ENCODE data around the gene MTX1. TPM values are rescaled to one million over a fixed set of nuclear protein-coding genes. Genes with fewer than 3 reads are reported as not detected.

MTX1 gene
- total RNA-seq, 1 donor from 2014 or later = 29.8 TPM

DNA sequence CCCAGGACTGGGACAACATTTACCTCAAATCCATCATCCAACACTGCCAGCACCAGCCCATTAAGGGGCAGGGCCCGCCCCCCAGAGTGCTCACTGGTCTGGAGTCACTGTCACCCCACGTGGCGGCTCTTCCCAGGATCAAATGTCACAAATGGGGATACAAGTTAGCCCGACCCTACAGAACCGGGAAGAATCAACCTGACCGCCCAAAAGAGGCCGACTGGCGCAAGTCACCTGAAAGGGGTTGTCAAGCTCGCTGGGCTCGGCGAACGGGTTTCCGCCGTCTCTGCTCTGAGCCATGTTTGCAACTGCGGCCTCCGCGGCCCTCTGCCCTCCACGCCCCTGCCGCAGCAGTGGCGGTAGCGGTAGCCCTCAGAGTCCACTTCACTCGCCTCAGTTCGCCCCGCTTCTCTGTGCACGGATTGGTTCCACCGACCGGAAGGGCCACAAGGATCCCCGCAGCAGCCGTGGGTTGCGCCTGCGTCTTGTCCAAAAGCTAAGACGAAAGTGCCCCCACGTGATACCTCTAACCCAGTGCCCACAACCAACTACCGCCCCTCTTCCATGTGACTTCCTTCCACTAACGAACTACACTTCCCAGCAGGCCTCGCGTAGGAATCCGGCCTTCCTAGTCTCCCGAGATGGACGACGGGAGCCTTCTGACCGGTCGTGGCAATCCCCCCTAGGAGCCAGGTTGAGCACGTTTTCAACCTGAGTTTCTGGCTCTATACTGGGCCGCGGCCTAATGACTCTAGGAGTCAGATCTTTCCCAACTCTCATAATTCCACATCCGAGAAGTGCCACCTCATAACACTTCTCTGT lies 53.6 kb downstream of the MTX1 start, which contains the start of gene SCAMP3:
TSS of gene SCAMP3 (minus strand) at position 509 of the 822 bp plus-strand sequence. CDS start at position 300, 209 bp downstream.
- TF ChIP-seq CTCF (IDR thresholded peaks at IDR 0.05) = peak; percentile 14
- peak; percentile 95 for DNase-seq (ENCODE audit: low spot score)
- H3K27me3 Mint-ChIP-seq (ENCODE audit: low read depth) = no peaks in the 10 kb centered on the region
- no peaks in the 10 kb centered on the region for H3K9me3 Mint-ChIP-seq (ENCODE audit: low read depth)
- H3K36me3 Mint-ChIP-seq (ENCODE audit: low read depth) = peaks cover 27% of the 10 kb centered on the region
- peaks cover 23% of the 10 kb centered on the region for H3K4me1 Mint-ChIP-seq (ENCODE audit: low read depth)
- peak within 1 kb of the TSS; percentile 98 for H3K27ac Mint-ChIP-seq (ENCODE audit: unreplicated experiment)
- peak within 1 kb of the TSS; percentile 94 for H3K4me3 Mint-ChIP-seq (ENCODE audit: unreplicated experiment)

DNA sequence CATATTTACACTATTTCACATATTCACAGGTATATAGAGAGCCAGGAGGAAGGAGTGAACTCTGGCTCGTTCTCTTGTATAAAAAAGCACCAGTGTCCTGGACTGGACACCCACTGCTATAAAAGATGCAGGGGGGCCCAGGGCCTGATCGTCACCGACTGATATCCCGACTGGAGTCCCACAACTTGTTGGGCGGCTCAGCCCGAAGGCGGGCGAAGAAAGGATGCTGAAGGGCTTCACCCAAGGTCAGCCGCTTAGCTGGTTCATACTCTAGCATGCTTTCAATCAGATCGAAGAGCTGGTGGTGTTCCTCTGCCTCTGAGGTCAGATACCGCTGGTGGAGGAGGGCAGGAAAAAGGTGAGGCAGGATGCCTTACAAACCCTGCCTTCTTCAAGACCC lies 54.6 kb downstream of the MTX1 start:
- no peak overlapping the region for H3K4me3 Mint-ChIP-seq (ENCODE audit: unreplicated experiment)
- no peaks in the 10 kb centered on the region for H3K27me3 Mint-ChIP-seq (ENCODE audit: low read depth)
- TF ChIP-seq CTCF (IDR thresholded peaks at IDR 0.05) = no peak
- peaks cover 31% of the 10 kb centered on the region for H3K36me3 Mint-ChIP-seq (ENCODE audit: low read depth)
- peaks cover 28% of the 10 kb centered on the region for H3K4me1 Mint-ChIP-seq (ENCODE audit: low read depth)
- no peaks in the 10 kb centered on the region for H3K9me3 Mint-ChIP-seq (ENCODE audit: low read depth)
- no peak for DNase-seq (ENCODE audit: low spot score)
- H3K27ac Mint-ChIP-seq (ENCODE audit: unreplicated experiment) = peak overlapping the region; percentile 98

Other genes starting within 250 kb of the MTX1 start
- 23.2 to 27.2 TPM (median 24.0 TPM) in 3 replicates for gene PYGO2, start 246.9 kb upstream of the MTX1 start, total RNA-seq
- 251 to 316 TPM (median 256 TPM) in 3 replicates for gene SHC1, start 237.9 kb upstream of the MTX1 start, total RNA-seq
- 23.2 to 34.0 TPM (median 26.8 TPM) in 3 replicates for gene CKS1B, start 234.0 kb upstream of the MTX1 start, total RNA-seq
- gene FLAD1, start 225.4 kb upstream of the MTX1 start, total RNA-seq = 23.0 to 30.8 TPM (median 28.7 TPM) in 3 replicates
- gene LENEP, start 215.1 kb upstream of the MTX1 start, total RNA-seq = 0.72 to 0.85 TPM in 2 of 3 replicates, not detected in the other
- 34.8 to 42.9 TPM (median 41.1 TPM) in 3 replicates for gene ZBTB7B, start 205.9 kb upstream of the MTX1 start, total RNA-seq
- 0.30 to 0.36 TPM (median 0.36 TPM) in 3 replicates for gene DCST2, start 174.9 kb upstream of the MTX1 start, total RNA-seq
- gene DCST1, start 174.9 kb upstream of the MTX1 start, total RNA-seq = not detected in 3 replicates
- 73.7 to 91.1 TPM (median 75.2 TPM) in 3 replicates for gene ADAM15, start 157.4 kb upstream of the MTX1 start, total RNA-seq
- 8.9 to 10.6 TPM (median 9.7 TPM) in 3 replicates for gene EFNA4, start 145.0 kb upstream of the MTX1 start, total RNA-seq
- 4.3 to 5.5 TPM (median 4.5 TPM) in 3 replicates for gene EFNA3, start 129.9 kb upstream of the MTX1 start, total RNA-seq
- gene EFNA1, start 80.8 kb upstream of the MTX1 start, total RNA-seq = 10.9 to 27.6 TPM (median 12.6 TPM) in 3 replicates
- 34.0 to 40.3 TPM (median 37.9 TPM) in 3 replicates for gene SLC50A1, start 72.8 kb upstream of the MTX1 start, total RNA-seq
- gene DPM3, start 68.2 kb upstream of the MTX1 start, total RNA-seq = 41.3 to 73.3 TPM (median 48.9 TPM) in 3 replicates
- gene KRTCAP2, start 35.4 kb upstream of the MTX1 start, total RNA-seq = 159 to 202 TPM (median 174 TPM) in 3 replicates
- gene TRIM46, start 34.8 kb upstream of the MTX1 start, total RNA-seq = 9.6 to 10.7 TPM (median 9.7 TPM) in 3 replicates
- 112 to 127 TPM (median 118 TPM) in 3 replicates for gene THBS3, start 798 bp upstream of the MTX1 start, total RNA-seq
- gene ENTREP3, start 46.8 kb downstream of the MTX1 start, total RNA-seq = 34.0 to 42.8 TPM (median 42.8 TPM) in 3 replicates
- 68.3 to 77.1 TPM (median 71.4 TPM) in 3 replicates for gene SCAMP3, start 53.7 kb downstream of the MTX1 start, total RNA-seq
- gene CLK2, start 64.8 kb downstream of the MTX1 start, total RNA-seq = 36.7 to 50.2 TPM (median 37.0 TPM) in 3 replicates
- gene HCN3, start 68.8 kb downstream of the MTX1 start, total RNA-seq = 4.3 to 4.4 TPM (median 4.4 TPM) in 3 replicates
- not detected in 3 replicates for gene PKLR, start 92.7 kb downstream of the MTX1 start, total RNA-seq
- gene FDPS, start 100.2 kb downstream of the MTX1 start, total RNA-seq = 122 to 139 TPM (median 127 TPM) in 3 replicates
- gene RUSC1, start 112.2 kb downstream of the MTX1 start, total RNA-seq = 42.6 to 49.1 TPM (median 43.9 TPM) in 3 replicates

Measured in chondrocyte (in vitro differentiated cells).